ENCODE results near the gene JMJD8.

Gene JMJD8

GRCh38 chr16:668519-669171, 15.5 kb downstream of the JMJD8 start:
- no peak for DNase-seq
- H3K36me3 ChIP-seq: peaks cover 47% of the 10 kb centered on the region

GRCh38 chr16:667780-668518, 16.2 kb downstream of the JMJD8 start, which contains the start of gene RHOT2:
RHOT2 (plus strand) TSS chr16:668132; CDS start chr16:668200, 68 bp downstream.
- peaks cover 40% of the 10 kb centered on the region for H3K36me3 ChIP-seq
- no peaks in the 10 kb centered on the region for H3K4me1 ChIP-seq
- TF ChIP-seq CTCF (IDR thresholded peaks at IDR 0.05; ENCODE audit: low read depth, low read length): peak; percentile 62

More at GRCh38 chr16:668519-669171, 15.5 kb downstream of the JMJD8 start:
- no peak for TF ChIP-seq CTCF (IDR thresholded peaks at IDR 0.05; ENCODE audit: low read depth, low read length)
- Histone ChIP-seq H3K27me3 (no peaks in the 10 kb centered on the region), H3K9me3 (no peaks in the 10 kb centered on the region), H3K4me3 (ENCODE audit: low read depth, low read length) (peak overlapping the region; percentile 90), H3K4me1 (no peaks in the 10 kb centered on the region)

GRCh38 chr16:667113-667779, 16.9 kb downstream of the JMJD8 start:
- Histone ChIP-seq H3K4me1 (no peaks in the 10 kb centered on the region), H3K36me3 (peaks cover 33% of the 10 kb centered on the region), H3K4me3 (ENCODE audit: low read depth, low read length) (no peak overlapping the region; the same call in 1 of the 2 replicates), H3K27me3 (no peaks in the 10 kb centered on the region), H3K9me3 (no peaks in the 10 kb centered on the region)
- DNase-seq: no peak
- TF ChIP-seq CTCF (IDR thresholded peaks at IDR 0.05; ENCODE audit: low read depth, low read length): no peak

More at GRCh38 chr16:667780-668518, 16.2 kb downstream of the JMJD8 start, which contains the start of gene RHOT2:
- H3K9me3 ChIP-seq: no peaks in the 10 kb centered on the region
- H3K27me3 ChIP-seq: no peaks in the 10 kb centered on the region
- H3K4me3 ChIP-seq (ENCODE audit: low read depth, low read length): peak within 1 kb of the TSS; percentile 90
- DNase-seq: peak; percentile 95

GRCh38 chr16:666572-666971, 17.6 kb downstream of the JMJD8 start:
- no peaks in the 10 kb centered on the region for H3K4me1 ChIP-seq
- H3K36me3 ChIP-seq: peaks cover 28% of the 10 kb centered on the region
- no peak for DNase-seq
- no peak for TF ChIP-seq CTCF (IDR thresholded peaks at IDR 0.05; ENCODE audit: low read depth, low read length)
- H3K27me3 ChIP-seq: no peaks in the 10 kb centered on the region
- H3K9me3 ChIP-seq: no peaks in the 10 kb centered on the region
- no peak overlapping the region for H3K4me3 ChIP-seq (ENCODE audit: low read depth, low read length)

GRCh38 chr16:662597-662996, 21.5 kb downstream of the JMJD8 start:
- TF ChIP-seq CTCF (IDR thresholded peaks at IDR 0.05; ENCODE audit: low read depth, low read length): no peak
- H3K4me1 ChIP-seq: peaks cover 13% of the 10 kb centered on the region
- no peak overlapping the region for H3K4me3 ChIP-seq (ENCODE audit: low read depth, low read length)

More at GRCh38 chr16:662597-662996, 21.5 kb downstream of the JMJD8 start:
- no peak for DNase-seq
- H3K9me3 ChIP-seq: no peaks in the 10 kb centered on the region
- H3K36me3 ChIP-seq: peaks cover 13% of the 10 kb centered on the region; the same call in 1 of the 2 replicates
- H3K27me3 ChIP-seq: no peaks in the 10 kb centered on the region
